ENCODE results near the gene RPL36AL. TPM values are rescaled to one million over a fixed set of nuclear protein-coding genes. Genes with fewer than 3 reads are reported as not detected.

The RPL36AL gene
- polyA plus RNA-seq, 1 donor (not counting 4 experiments of a cell fraction or from before 2014, with no cell fraction given): 327 TPM

DNA sequence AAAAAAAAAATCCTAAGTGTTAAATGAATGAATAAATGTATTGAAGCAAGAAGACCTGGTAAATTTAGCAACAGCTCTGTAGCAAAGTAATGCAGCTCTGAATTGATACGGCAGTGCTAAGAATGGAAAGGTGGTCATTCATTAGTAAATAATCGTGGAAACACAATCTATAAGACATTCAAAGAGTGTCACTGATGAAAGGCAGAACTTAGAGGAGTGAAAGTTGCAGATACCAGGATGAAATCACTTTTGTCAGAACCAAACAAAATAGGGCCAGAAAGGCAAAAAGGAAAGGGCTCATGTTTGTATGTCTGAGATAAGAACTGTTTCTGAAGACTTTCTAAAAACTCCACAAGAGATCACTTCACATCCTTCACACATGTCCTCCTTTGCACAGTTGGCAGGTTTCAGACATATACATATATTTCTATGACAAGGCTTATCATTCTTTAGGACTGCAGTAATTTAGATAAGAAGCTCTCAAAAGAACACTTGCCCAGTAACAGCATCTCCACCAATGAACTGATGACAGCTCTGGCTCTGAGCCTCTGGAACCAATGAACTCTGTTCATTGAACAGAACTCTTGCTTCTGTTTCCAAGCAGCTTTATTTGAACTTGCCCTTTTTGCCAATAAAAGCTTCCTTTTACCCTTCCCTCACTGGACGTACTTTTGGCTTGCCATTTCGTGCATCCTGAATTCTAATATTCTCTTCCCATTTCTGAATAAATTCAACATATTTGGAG lies 25.9 kb downstream of the RPL36AL start:
- no peak overlapping the region for H3K9ac ChIP-seq (ENCODE audit: control insufficient read depth, extremely low read depth, insufficient read depth, low read length)
- no peak for DNase-seq (ENCODE audit: low read depth, low spot score)
- H3K9me3 ChIP-seq (ENCODE audit: control insufficient read depth, low read depth, low read length): no peaks in the 10 kb centered on the region
- peaks cover 17% of the 10 kb centered on the region for H3K79me2 ChIP-seq (ENCODE audit: control insufficient read depth, insufficient read depth, low read length)
- TF ChIP-seq, protein P1, sequence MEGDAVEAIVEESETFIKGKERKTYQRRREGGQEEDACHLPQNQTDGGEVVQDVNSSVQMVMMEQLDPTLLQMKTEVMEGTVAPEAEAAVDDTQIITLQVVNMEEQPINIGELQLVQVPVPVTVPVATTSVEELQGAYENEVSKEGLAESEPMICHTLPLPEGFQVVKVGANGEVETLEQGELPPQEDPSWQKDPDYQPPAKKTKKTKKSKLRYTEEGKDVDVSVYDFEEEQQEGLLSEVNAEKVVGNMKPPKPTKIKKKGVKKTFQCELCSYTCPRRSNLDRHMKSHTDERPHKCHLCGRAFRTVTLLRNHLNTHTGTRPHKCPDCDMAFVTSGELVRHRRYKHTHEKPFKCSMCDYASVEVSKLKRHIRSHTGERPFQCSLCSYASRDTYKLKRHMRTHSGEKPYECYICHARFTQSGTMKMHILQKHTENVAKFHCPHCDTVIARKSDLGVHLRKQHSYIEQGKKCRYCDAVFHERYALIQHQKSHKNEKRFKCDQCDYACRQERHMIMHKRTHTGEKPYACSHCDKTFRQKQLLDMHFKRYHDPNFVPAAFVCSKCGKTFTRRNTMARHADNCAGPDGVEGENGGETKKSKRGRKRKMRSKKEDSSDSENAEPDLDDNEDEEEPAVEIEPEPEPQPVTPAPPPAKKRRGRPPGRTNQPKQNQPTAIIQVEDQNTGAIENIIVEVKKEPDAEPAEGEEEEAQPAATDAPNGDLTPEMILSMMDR (optimal IDR thresholded peaks at IDR 0.05 in 1 of 3, IDR thresholded peaks at IDR 0.05 in 1 of 3, conservative IDR thresholded peaks at IDR 0.05 in 1 of 3; ENCODE audit: extremely low read depth in 1 of 3, insufficient read depth in 2 of 3, low read length in 3 of 3): no peak
- TF ChIP-seq EZH2 (IDR thresholded peaks at IDR 0.05; ENCODE audit: low read length): no peak
- no peaks in the 10 kb centered on the region for H3K36me3 ChIP-seq (ENCODE audit: control insufficient read depth in 2 of 2, extremely low read depth in 1 of 2, insufficient read depth in 2 of 2, low read length in 2 of 2)
- H2AFZ ChIP-seq (ENCODE audit: control insufficient read depth, low read length): no peak overlapping the region
- no peak overlapping the region for H3K27ac ChIP-seq (ENCODE audit: control insufficient read depth, insufficient read depth, low read length)
- H3K4me2 ChIP-seq (ENCODE audit: control insufficient read depth, extremely low read depth, insufficient read depth, low read depth, low read length): no peak overlapping the region
- H4K20me1 ChIP-seq (ENCODE audit: control insufficient read depth, extremely low read depth, insufficient read depth, low read length): no peaks in the 10 kb centered on the region
- H3K9me1 ChIP-seq (ENCODE audit: control insufficient read depth, extremely low read depth, insufficient read depth, low read length): no peaks in the 10 kb centered on the region
- dilution Hi-C loops (cut with MboI; ENCODE audit: extremely low pct_ligation_motif_present, low sequenced_read_pairs): no loop called here
- FAIRE-seq: no peak
- H3K27me3 ChIP-seq (ENCODE audit: control insufficient read depth, extremely low read depth, insufficient read depth, low read length): no peaks in the 10 kb centered on the region
- peaks cover 4% of the 10 kb centered on the region for H3K4me1 ChIP-seq (ENCODE audit: control insufficient read depth, extremely low read depth, insufficient read depth, low read length)
- H3K4me3 ChIP-seq (ENCODE audit: control insufficient read depth in 2 of 3, extremely low read depth in 1 of 3, insufficient read depth in 2 of 3, low read depth in 1 of 3, low read length in 3 of 3): no peak overlapping the region

DNA sequence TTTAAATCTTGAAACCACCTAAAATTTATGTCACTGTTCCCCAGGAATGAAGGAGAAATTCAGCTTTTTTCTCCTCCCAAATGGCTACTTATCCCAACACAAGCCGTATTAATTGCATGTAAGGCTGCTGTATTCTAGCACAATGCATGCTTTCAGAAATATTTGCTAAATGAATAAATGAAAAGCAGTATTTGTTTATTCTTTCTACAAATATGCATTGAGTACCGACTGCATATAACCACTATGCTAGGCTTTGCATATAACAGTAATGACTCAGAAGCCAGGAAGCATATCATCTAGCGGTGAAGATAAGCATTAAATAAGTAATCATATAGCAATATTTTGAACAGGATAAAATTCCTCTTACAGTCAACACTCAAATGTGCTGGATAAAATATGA lies 27.4 kb downstream of the RPL36AL start:
- Histone ChIP-seq H3K27ac (ENCODE audit: control insufficient read depth, insufficient read depth, low read length) (no peak overlapping the region), H3K36me3 (ENCODE audit: control insufficient read depth in 2 of 2, extremely low read depth in 1 of 2, insufficient read depth in 2 of 2, low read length in 2 of 2) (no peaks in the 10 kb centered on the region), H3K4me2 (ENCODE audit: control insufficient read depth, extremely low read depth, insufficient read depth, low read depth, low read length) (no peak overlapping the region), H3K9me1 (ENCODE audit: control insufficient read depth, extremely low read depth, insufficient read depth, low read length) (no peaks in the 10 kb centered on the region), H3K9ac (ENCODE audit: control insufficient read depth, extremely low read depth, insufficient read depth, low read length) (no peak overlapping the region), H3K4me3 (ENCODE audit: control insufficient read depth in 2 of 3, extremely low read depth in 1 of 3, insufficient read depth in 2 of 3, low read depth in 1 of 3, low read length in 3 of 3) (no peak overlapping the region), H3K9me3 (ENCODE audit: control insufficient read depth, low read depth, low read length) (no peaks in the 10 kb centered on the region), H2AFZ (ENCODE audit: control insufficient read depth, low read length) (no peak overlapping the region), H3K27me3 (ENCODE audit: control insufficient read depth, extremely low read depth, insufficient read depth, low read length) (no peaks in the 10 kb centered on the region), H4K20me1 (ENCODE audit: control insufficient read depth, extremely low read depth, insufficient read depth, low read length) (no peaks in the 10 kb centered on the region), H3K4me1 (ENCODE audit: control insufficient read depth, extremely low read depth, insufficient read depth, low read length) (peaks cover 4% of the 10 kb centered on the region), H3K79me2 (ENCODE audit: control insufficient read depth, insufficient read depth, low read length) (peaks cover 7% of the 10 kb centered on the region)
- dilution Hi-C loops (cut with MboI; ENCODE audit: extremely low pct_ligation_motif_present, low sequenced_read_pairs): no loop called here
- TF ChIP-seq EZH2 (IDR thresholded peaks at IDR 0.05; ENCODE audit: low read length): no peak
- TF ChIP-seq, protein P1 (optimal IDR thresholded peaks at IDR 0.05 in 1 of 3, IDR thresholded peaks at IDR 0.05 in 1 of 3, conservative IDR thresholded peaks at IDR 0.05 in 1 of 3; ENCODE audit: extremely low read depth in 1 of 3, insufficient read depth in 2 of 3, low read length in 3 of 3): no peak
- DNase-seq (ENCODE audit: low read depth, low spot score) (no peak), FAIRE-seq (no peak)

Data from keratinocyte (primary cell).